Measurements from ENCODE around the gene ZDHHC14.

The ZDHHC14 gene

DNA sequence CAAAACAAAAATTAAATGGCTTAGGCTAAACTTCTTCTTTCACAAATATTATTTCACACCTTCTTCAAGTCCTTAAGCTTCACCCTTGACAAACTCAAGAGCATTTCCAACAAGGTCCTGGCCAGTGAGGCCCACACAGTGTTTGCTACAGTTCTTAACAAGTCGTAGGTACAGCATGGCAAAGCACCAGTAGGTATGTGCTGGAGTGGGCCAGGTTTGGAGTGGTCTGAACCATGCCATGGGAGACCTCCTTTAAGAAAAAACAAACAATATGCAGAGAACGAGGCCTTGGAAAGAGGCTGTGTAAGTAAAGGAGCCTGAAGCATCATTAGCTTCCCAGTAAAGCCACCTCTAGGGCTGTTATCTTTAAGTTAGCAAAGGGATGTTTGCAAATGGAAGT is 287.7 kb downstream of the ZDHHC14 start:
- TF ChIP-seq CTCF (conservative IDR thresholded peaks at IDR 0.05; ENCODE audit: low read depth), result no peak
- POLR2A ChIA-PET (ENCODE audit: low non-redundant PET), result no interaction called here
- DNase-seq (ENCODE audit: low spot score), result no peak
- CTCF ChIA-PET, result interaction anchor here (0.6 to 4.4 kb wide), 5 partner anchors 8 to 354 kb away, joined by 3 to 22 read pairs (median 7); no protein-coding TSS in a partner anchor
- peak overlapping the region; percentile 79; the same call in 1 of the 2 replicates for H3K27ac ChIP-seq

DNA sequence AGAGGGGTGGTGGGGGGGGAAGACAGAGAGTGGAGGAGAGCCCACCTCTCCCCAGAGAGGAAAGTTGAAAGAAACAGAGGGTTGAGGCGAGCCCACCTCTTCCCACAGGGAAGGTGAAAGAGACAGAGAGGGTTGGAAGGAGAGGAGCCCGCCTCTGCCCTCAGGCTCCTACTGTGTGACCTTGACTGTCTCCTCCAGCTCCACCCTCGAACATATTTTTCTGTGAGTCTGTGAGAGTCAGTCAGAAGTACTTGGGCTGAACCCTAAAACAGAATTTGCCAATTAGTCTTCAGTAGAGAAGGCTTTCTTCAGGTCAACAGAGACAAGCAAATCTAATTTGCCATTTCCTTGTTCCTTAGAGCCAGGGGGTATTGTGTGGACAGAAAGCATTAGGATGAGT is 288.3 kb downstream of the ZDHHC14 start:
- no peak for DNase-seq (ENCODE audit: low spot score)
- peak overlapping the region; percentile 79 for H3K27ac ChIP-seq
- POLR2A ChIA-PET (ENCODE audit: low non-redundant PET), result no interaction called here
- TF ChIP-seq CTCF (conservative IDR thresholded peaks at IDR 0.05; ENCODE audit: low read depth), result no peak
- CTCF ChIA-PET, result interaction anchor here (0.7 to 4.4 kb wide), 3 partner anchors 11 to 354 kb away, joined by 5 to 22 read pairs (median 7); no protein-coding TSS in a partner anchor

GRCh38 chr6:157669747-157670216 is 288.8 kb downstream of the ZDHHC14 start:
- ChIA-PET POLR2A (ENCODE audit: low non-redundant PET) (interaction anchor here (0.5 kb wide), 1 partner anchor 1015 kb away, joined by 5 read pairs; no protein-coding TSS in a partner anchor), CTCF (interaction anchor here (0.5 to 4.4 kb wide), 3 partner anchors 10 to 355 kb away, joined by 3 to 22 read pairs (median 5); no protein-coding TSS in a partner anchor)
- peak; percentile 20 for TF ChIP-seq CTCF (conservative IDR thresholded peaks at IDR 0.05; ENCODE audit: low read depth)
- H3K27ac ChIP-seq, result peak overlapping the region; percentile 79
- peak; percentile 78 for DNase-seq (ENCODE audit: low spot score)

- POLR2A ChIA-PET (ENCODE audit: low non-redundant PET), result interaction anchor here (0.5 kb wide), 1 partner anchor 1014 kb away, joined by 5 read pairs; no protein-coding TSS in a partner anchor
- no peak for DNase-seq (ENCODE audit: low spot score)
- TF ChIP-seq CTCF (conservative IDR thresholded peaks at IDR 0.05; ENCODE audit: low read depth), result no peak
- CTCF ChIA-PET, result interaction anchor here (1.7 kb wide), 1 partner anchor 10 kb away, joined by 5 read pairs; no protein-coding TSS in a partner anchor
- H3K27ac ChIP-seq, result peak overlapping the region; percentile 79
These were observed 289.6 kb downstream of the ZDHHC14 start for GRCh38 chr6:157670466-157671186.

GRCh38 chr6:157672726-157673412 is 291.9 kb downstream of the ZDHHC14 start:
- DNase-seq (ENCODE audit: low spot score), result no peak
- CTCF ChIA-PET, result no interaction called here
- POLR2A ChIA-PET (ENCODE audit: low non-redundant PET), result no interaction called here
- H3K27ac ChIP-seq, result no peak overlapping the region
- TF ChIP-seq CTCF (conservative IDR thresholded peaks at IDR 0.05; ENCODE audit: low read depth), result no peak

GRCh38 chr6:157673596-157673995 is 292.6 kb downstream of the ZDHHC14 start:
- no peak for TF ChIP-seq CTCF (conservative IDR thresholded peaks at IDR 0.05; ENCODE audit: low read depth)
- H3K27ac ChIP-seq, result no peak overlapping the region
- POLR2A ChIA-PET (ENCODE audit: low non-redundant PET), result no interaction called here
- CTCF ChIA-PET, result no interaction called here
- DNase-seq (ENCODE audit: low spot score), result no peak

Data from RWPE1 (cell line).